HG02885 (cell line): ENCODE data around the gene TKFC.

Source experiments
- ATAC-seq: cut with Tn5 transposase; IDR thresholded peaks from one replicate; pipeline ENCODE4 v1.9.1; 2021; ENCODE audit warnings: mild to moderate bottlenecking; ENCODE audit not compliant: unreplicated experiment, poor library complexity

TKFC gene

GRCh38 chr11:61332797-61333549, at the start of gene TKFC, which contains the start of gene DDB1:
Gene TKFC, plus strand, starts transcription at chr11:61333228. Its CDS starts 1,501 bp downstream, at chr11:61334729.
Gene DDB1, minus strand, starts transcription at chr11:61333105. Its CDS starts 137 bp downstream, at chr11:61332968.
- peak; percentile 90 for ATAC-seq

- ATAC-seq = no peak
Observed at GRCh38 chr11:61283613-61284012, 49.4 kb upstream of the TKFC start.

GRCh38 chr11:61287338-61287977, 45.6 kb upstream of the TKFC start:
- no peak for ATAC-seq

GRCh38 chr11:61290905-61291690, 41.9 kb upstream of the TKFC start:
- no peak for ATAC-seq

GRCh38 chr11:61292356-61292755, 40.7 kb upstream of the TKFC start:
- ATAC-seq = no peak

GRCh38 chr11:61293867-61294716, 38.9 kb upstream of the TKFC start:
- peak; percentile 41 for ATAC-seq

- ATAC-seq = peak; percentile 74
Observed at GRCh38 chr11:61294717-61295595, 38.1 kb upstream of the TKFC start, which contains the start of gene VWCE. Gene VWCE, minus strand, starts transcription at chr11:61295316. Its CDS starts 279 bp downstream, at chr11:61295037.

- no peak for ATAC-seq
Observed at GRCh38 chr11:61295596-61295926, 37.5 kb upstream of the TKFC start.

GRCh38 chr11:61297341-61297740, 35.7 kb upstream of the TKFC start:
- no peak for ATAC-seq

GRCh38 chr11:61297746-61298145, 35.3 kb upstream of the TKFC start:
- no peak for ATAC-seq

- ATAC-seq = no peak
Observed at GRCh38 chr11:61298663-61299244, 34.3 kb upstream of the TKFC start.

- no peak for ATAC-seq
Observed at GRCh38 chr11:61302550-61302949, 30.5 kb upstream of the TKFC start.

- no peak for ATAC-seq
Observed at GRCh38 chr11:61303725-61304124, 29.3 kb upstream of the TKFC start.

- no peak for ATAC-seq
Observed at GRCh38 chr11:61305417-61305816, 27.6 kb upstream of the TKFC start.

- no peak for ATAC-seq
Observed at GRCh38 chr11:61306221-61306620, 26.8 kb upstream of the TKFC start.

- ATAC-seq = no peak
Observed at GRCh38 chr11:61307354-61307753, 25.7 kb upstream of the TKFC start.

GRCh38 chr11:61309141-61309540, 23.9 kb upstream of the TKFC start:
- no peak for ATAC-seq

- ATAC-seq = no peak
Observed at GRCh38 chr11:61309739-61310138, 23.3 kb upstream of the TKFC start.

- ATAC-seq = no peak
Observed at GRCh38 chr11:61310749-61311148, 22.3 kb upstream of the TKFC start.
